HL-60 (cell line): ENCODE measurements around the gene ROPN1L.

Source experiments
- DNase-seq, 2 experiments: peaks; one replicate each; pipeline ENCODE4 v3.0.0-alpha.2; 2010 to 2020; ENCODE audit warnings: low read depth in 1 of 2, low spot score in 1 of 2
- H3K27ac ChIP-seq: fragments of 250-450 bp; sonication (Bioruptor Pico); replicated peaks from 2 replicates; pipeline ENCODE4 v1.5.1; 2020; ENCODE audit warnings: mild to moderate bottlenecking, moderate library complexity
- H3K27me3 ChIP-seq: fragments of 250-450 bp; sonication (Bioruptor Pico); 2 replicates; pipeline ENCODE4 v1.5.1; 2021; ENCODE audit warnings: mild to moderate bottlenecking, moderate library complexity; ENCODE audit not compliant: insufficient read depth, poor library complexity, severe bottlenecking
- H3K4me3 ChIP-seq: replicated peaks from 2 replicates; pipeline ENCODE4 v1.5.1; 2011; ENCODE audit warnings: mild to moderate bottlenecking, control low read depth, low read length; ENCODE audit not compliant: insufficient read depth
- CTCF ChIP-seq: IDR thresholded peaks from one replicate; pipeline ENCODE4 v1.5.1; 2011; ENCODE audit warnings: low read length, control low read depth, inconsistent platforms; ENCODE audit not compliant: insufficient read depth
- GABPA ChIP-seq: IDR thresholded peaks from 2 replicates; pipeline ENCODE4 v1.6.1; 2012; ENCODE audit warnings: low read depth
- POLR2AphosphoS5 ChIP-seq: IDR thresholded peaks from 2 replicates; pipeline ENCODE4 v1.6.1; 2012; ENCODE audit warnings: low read depth
- SPI1 ChIP-seq: IDR thresholded peaks from 2 replicates; pipeline ENCODE4 v1.6.1; 2012; ENCODE audit warnings: low read depth, mild to moderate bottlenecking, borderline replicate concordance
- TF ChIP-seq, protein P1 (sequence below): IDR thresholded peaks from 2 replicates; pipeline ENCODE4 v1.6.1; 2012; ENCODE audit warnings: low read depth; ENCODE audit not compliant: insufficient replicate concordance

Gene ROPN1L

GRCh38 chr5:10502578-10502977 lies 60.9 kb downstream of the ROPN1L start:
- Histone ChIP-seq H3K27ac (no peak overlapping the region), H3K27me3 (no peaks in the 10 kb centered on the region), H3K4me3 (no peak overlapping the region)
- TF ChIP-seq, protein P1, sequence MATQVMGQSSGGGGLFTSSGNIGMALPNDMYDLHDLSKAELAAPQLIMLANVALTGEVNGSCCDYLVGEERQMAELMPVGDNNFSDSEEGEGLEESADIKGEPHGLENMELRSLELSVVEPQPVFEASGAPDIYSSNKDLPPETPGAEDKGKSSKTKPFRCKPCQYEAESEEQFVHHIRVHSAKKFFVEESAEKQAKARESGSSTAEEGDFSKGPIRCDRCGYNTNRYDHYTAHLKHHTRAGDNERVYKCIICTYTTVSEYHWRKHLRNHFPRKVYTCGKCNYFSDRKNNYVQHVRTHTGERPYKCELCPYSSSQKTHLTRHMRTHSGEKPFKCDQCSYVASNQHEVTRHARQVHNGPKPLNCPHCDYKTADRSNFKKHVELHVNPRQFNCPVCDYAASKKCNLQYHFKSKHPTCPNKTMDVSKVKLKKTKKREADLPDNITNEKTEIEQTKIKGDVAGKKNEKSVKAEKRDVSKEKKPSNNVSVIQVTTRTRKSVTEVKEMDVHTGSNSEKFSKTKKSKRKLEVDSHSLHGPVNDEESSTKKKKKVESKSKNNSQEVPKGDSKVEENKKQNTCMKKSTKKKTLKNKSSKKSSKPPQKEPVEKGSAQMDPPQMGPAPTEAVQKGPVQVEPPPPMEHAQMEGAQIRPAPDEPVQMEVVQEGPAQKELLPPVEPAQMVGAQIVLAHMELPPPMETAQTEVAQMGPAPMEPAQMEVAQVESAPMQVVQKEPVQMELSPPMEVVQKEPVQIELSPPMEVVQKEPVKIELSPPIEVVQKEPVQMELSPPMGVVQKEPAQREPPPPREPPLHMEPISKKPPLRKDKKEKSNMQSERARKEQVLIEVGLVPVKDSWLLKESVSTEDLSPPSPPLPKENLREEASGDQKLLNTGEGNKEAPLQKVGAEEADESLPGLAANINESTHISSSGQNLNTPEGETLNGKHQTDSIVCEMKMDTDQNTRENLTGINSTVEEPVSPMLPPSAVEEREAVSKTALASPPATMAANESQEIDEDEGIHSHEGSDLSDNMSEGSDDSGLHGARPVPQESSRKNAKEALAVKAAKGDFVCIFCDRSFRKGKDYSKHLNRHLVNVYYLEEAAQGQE, result no peak
- TF ChIP-seq CTCF (no peak), POLR2AphosphoS5 (no peak), GABPA (no peak), SPI1 (no peak)
- no peak for DNase-seq

DNA sequence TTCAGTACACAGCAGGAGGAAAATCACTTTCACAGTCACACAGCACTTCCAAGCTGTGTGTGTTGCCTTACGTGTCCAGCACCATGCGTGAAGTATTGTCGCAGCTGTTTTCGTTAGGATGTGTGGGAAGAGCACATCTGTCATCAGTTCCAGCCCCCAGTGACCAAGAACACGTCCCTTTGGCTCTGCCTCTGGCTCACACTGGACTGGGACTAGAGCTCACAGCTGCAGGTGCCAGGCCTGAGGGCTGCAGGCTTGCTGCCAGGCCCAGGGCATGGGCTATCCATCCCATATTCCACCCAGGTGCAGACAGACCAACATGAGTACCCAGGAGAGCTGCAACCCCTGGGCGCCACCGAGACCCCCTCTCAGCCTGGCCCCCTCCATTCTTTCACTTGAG lies 61.6 kb downstream of the ROPN1L start:
- no peak overlapping the region for H3K27ac ChIP-seq
- H3K4me3 ChIP-seq, result no peak overlapping the region
- H3K27me3 ChIP-seq, result no peaks in the 10 kb centered on the region
- no peak for DNase-seq
- TF ChIP-seq POLR2AphosphoS5 (no peak), CTCF (no peak), SPI1 (no peak), GABPA (no peak)
- TF ChIP-seq, protein P1, result no peak

GRCh38 chr5:10503997-10504793 lies 62.5 kb downstream of the ROPN1L start:
- Histone ChIP-seq H3K4me3 (no peak overlapping the region), H3K27me3 (no peaks in the 10 kb centered on the region), H3K27ac (peak overlapping the region; percentile 76)
- DNase-seq, result no peak
- no peak for TF ChIP-seq CTCF
- no peak for TF ChIP-seq SPI1
- no peak for TF ChIP-seq GABPA
- no peak for TF ChIP-seq POLR2AphosphoS5
- TF ChIP-seq, protein P1, result no peak
